ENCODE results near the gene PTPN6. TPM values are rescaled to one million over a fixed set of nuclear protein-coding genes. Genes with fewer than 3 reads are reported as not detected.

The PTPN6 gene
- total RNA-seq (2013): 638 TPM
- polyA plus RNA-seq: 100 to 1,000 TPM; 449 to 764 (median 562) TPM
- 406 and 759 TPM in 2 replicates for polyA minus RNA-seq
- total RNA-seq: 45.0 to 290 (median 208) reads per million in 11 experiments

DNA sequence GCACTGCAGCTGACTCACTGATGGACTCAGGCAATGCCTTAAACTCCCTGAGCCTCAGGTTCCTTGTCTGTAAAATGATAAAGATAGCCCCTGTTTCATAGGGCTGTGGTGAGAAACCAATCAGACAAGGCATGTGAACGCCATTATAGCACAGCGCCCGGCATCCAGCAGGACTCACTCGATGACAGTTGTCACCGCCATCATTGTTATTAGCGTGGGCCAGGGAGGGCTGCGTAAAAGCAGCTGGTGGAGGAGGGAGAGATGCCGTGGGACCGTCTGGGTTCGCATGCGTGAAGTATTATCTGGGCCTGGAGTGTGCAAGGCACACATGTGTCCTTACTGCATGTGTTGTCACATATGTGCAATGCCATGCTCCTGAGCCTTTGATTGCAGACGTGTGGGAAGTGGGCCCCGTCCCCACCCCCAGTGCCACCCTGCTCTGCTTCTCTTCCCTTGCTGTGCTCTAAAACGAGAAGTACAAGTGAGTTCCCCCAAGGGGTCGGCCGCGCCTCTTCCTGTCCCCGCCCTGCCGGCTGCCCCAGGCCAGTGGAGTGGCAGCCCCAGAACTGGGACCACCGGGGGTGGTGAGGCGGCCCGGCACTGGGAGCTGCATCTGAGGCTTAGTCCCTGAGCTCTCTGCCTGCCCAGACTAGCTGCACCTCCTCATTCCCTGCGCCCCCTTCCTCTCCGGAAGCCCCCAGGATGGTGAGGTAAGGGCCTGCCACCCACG lies at the start of gene PTPN6:
TSS of gene PTPN6 (plus strand) at position 546 of the 730 bp plus-strand sequence. CDS start at position 703, 157 bp downstream.
- H4K20me1 ChIP-seq (ENCODE audit: insufficient read depth, low read length): peaks cover 47% of the 10 kb centered on the region
- peaks cover 32 to 41% of the 10 kb centered on the region in 2 donors for H3K36me3 Mint-ChIP-seq

DNA sequence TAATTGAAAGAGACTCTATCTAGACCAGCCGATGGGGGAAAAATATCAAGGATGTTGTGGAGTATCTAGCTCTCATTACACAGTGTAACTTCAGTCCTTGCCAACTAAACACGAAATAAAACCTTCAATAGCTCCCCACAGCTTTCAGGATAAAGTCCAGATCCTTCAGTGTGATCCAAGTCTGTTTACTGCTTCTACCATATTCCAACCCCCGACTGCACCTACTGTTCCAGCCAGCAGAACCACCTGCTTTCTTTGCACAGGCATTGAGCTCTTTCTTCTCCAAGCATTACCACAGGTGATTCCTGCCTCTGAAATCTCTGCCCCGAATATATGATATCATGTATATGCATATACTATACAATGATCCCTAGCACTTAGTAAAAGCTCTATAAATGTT lies 48.7 kb upstream of the PTPN6 start:
- intact Hi-C loops (cut with micrococcal nuclease): loop anchor here in 1 of 2 donors (10.0 kb wide), 1 partner anchor 48 kb away; the partner anchor contains the start of genes CDCA3 and USP5
- Histone ChIP-seq H3K79me2 (ENCODE audit: insufficient read depth, low read length) (no peaks in the 10 kb centered on the region), H3K4me3 (replicated peaks in 1 of 3; ENCODE audit: low read depth in 2 of 3, low read length in 3 of 3) (no peak overlapping the region), H2AFZ (ENCODE audit: insufficient read depth, low read depth, low read length, poor library complexity, severe bottlenecking) (no peak overlapping the region), H4K20me1 (ENCODE audit: insufficient read depth, low read length) (no peaks in the 10 kb centered on the region), H3K9ac (ENCODE audit: insufficient read depth, low read length, poor library complexity, severe bottlenecking) (no peak overlapping the region), H3K9me3 (replicated peaks in 1 of 2; ENCODE audit: control insufficient read depth in 1 of 2, insufficient read depth in 1 of 2, low read length in 2 of 2) (no peaks in the 10 kb centered on the region), H3K36me3 (replicated peaks in 1 of 2; ENCODE audit: control insufficient read depth in 1 of 2, insufficient read depth in 2 of 2, low read length in 2 of 2) (peaks cover 0 to 9% of the 10 kb centered on the region in 2 donors), H3K4me1 (ENCODE audit: control insufficient read depth in 1 of 2, insufficient read depth in 2 of 2, low read length in 2 of 2) (peaks cover 26 to 30% of the 10 kb centered on the region in 2 donors), H3K27me3 (ENCODE audit: control insufficient read depth in 2 of 2, insufficient read depth in 2 of 2, low read length in 2 of 2) (no peaks in the 10 kb centered on the region), H3K4me2 (replicated peaks; ENCODE audit: extremely low read depth, low read length, poor library complexity, severe bottlenecking) (no peak overlapping the region), H3K27ac (ENCODE audit: low read depth in 1 of 2, low read length in 2 of 2) (no peak overlapping the region)
- TF ChIP-seq, protein P1, sequence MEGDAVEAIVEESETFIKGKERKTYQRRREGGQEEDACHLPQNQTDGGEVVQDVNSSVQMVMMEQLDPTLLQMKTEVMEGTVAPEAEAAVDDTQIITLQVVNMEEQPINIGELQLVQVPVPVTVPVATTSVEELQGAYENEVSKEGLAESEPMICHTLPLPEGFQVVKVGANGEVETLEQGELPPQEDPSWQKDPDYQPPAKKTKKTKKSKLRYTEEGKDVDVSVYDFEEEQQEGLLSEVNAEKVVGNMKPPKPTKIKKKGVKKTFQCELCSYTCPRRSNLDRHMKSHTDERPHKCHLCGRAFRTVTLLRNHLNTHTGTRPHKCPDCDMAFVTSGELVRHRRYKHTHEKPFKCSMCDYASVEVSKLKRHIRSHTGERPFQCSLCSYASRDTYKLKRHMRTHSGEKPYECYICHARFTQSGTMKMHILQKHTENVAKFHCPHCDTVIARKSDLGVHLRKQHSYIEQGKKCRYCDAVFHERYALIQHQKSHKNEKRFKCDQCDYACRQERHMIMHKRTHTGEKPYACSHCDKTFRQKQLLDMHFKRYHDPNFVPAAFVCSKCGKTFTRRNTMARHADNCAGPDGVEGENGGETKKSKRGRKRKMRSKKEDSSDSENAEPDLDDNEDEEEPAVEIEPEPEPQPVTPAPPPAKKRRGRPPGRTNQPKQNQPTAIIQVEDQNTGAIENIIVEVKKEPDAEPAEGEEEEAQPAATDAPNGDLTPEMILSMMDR (IDR thresholded peaks at IDR 0.05): no peak
- peaks cover 0 to 2% (median 0%) of the 10 kb centered on the region in 3 donors for H3K27me3 Mint-ChIP-seq (ENCODE audit: low read depth in 3 of 3)
- no peak overlapping the region for H3K27ac Mint-ChIP-seq
- H3K4me3 Mint-ChIP-seq: no peak overlapping the region
- WGBS (ENCODE audit: insufficient coverage): 100% methylated on average over 2 of the region's 4 CpGs
- no peak for DNase-seq
- no peaks in the 10 kb centered on the region for H3K36me3 Mint-ChIP-seq
- H3K4me1 Mint-ChIP-seq: peaks cover 13% of the 10 kb centered on the region
- H3K9me3 Mint-ChIP-seq: no peaks in the 10 kb centered on the region

More for the DNA sequence above, at the start of gene PTPN6:
- peaks cover 74 to 82% of the 10 kb centered on the region in 2 donors for H3K4me1 ChIP-seq (ENCODE audit: control insufficient read depth in 1 of 2, insufficient read depth in 2 of 2, low read length in 2 of 2)
- intact Hi-C loops (cut with micrococcal nuclease): loop anchor here in 1 of 2 donors (5.0 to 10.0 kb wide), 2 partner anchors 66 to 416 kb away; partner anchors contain the start of genes GAPDH and LPCAT3
- peak within 1 kb of the TSS; percentile 87 to 95 for H3K27ac ChIP-seq (ENCODE audit: low read depth in 1 of 2, low read length in 2 of 2)
- peak within 1 kb of the TSS; percentile 48 for H2AFZ ChIP-seq (ENCODE audit: insufficient read depth, low read depth, low read length, poor library complexity, severe bottlenecking)
- Mint-ChIP-seq H3K9me3 (peaks cover 0 to 2% (median 0%) of the 10 kb centered on the region in 7 donors), H3K4me3 (peak within 1 kb of the TSS; percentile 97 to 99), H3K27ac (peak within 1 kb of the TSS; percentile 93 to 98 (median 96)), H3K4me1 (peaks cover 71% of the 10 kb centered on the region), H3K27me3 (ENCODE audit: low read depth in 3 of 3) (peaks cover 0 to 3% (median 0%) of the 10 kb centered on the region in 3 donors)
- H3K79me2 ChIP-seq (ENCODE audit: insufficient read depth, low read length): peaks cover 71% of the 10 kb centered on the region
- WGBS (ENCODE audit: insufficient coverage): 4% methylated on average over 22 of the region's 25 CpGs
- TF ChIP-seq, protein P1 (IDR thresholded peaks at IDR 0.05): no peak
- peak within 1 kb of the TSS; percentile 92 for H3K4me2 ChIP-seq (replicated peaks; ENCODE audit: extremely low read depth, low read length, poor library complexity, severe bottlenecking)
- peak; percentile 77 to 87 (median 82) for DNase-seq
- peak within 1 kb of the TSS; percentile 93 for H3K9ac ChIP-seq (ENCODE audit: insufficient read depth, low read length, poor library complexity, severe bottlenecking)
- H3K4me3 ChIP-seq (replicated peaks in 1 of 3; ENCODE audit: low read depth in 2 of 3, low read length in 3 of 3): peak within 1 kb of the TSS; percentile 61 to 99 (median 98)
- H3K27me3 ChIP-seq (ENCODE audit: control insufficient read depth in 2 of 2, insufficient read depth in 2 of 2, low read length in 2 of 2): no peaks in the 10 kb centered on the region
- H3K9me3 ChIP-seq (replicated peaks in 1 of 2; ENCODE audit: control insufficient read depth in 1 of 2, insufficient read depth in 1 of 2, low read length in 2 of 2): no peaks in the 10 kb centered on the region
- peaks cover 28 to 33% of the 10 kb centered on the region in 2 donors for H3K36me3 ChIP-seq (replicated peaks in 1 of 2; ENCODE audit: control insufficient read depth in 1 of 2, insufficient read depth in 2 of 2, low read length in 2 of 2)

Measured in CD14-positive monocyte (primary cell).